ENCODE measurements around the gene FSHR.

The FSHR gene

DNA sequence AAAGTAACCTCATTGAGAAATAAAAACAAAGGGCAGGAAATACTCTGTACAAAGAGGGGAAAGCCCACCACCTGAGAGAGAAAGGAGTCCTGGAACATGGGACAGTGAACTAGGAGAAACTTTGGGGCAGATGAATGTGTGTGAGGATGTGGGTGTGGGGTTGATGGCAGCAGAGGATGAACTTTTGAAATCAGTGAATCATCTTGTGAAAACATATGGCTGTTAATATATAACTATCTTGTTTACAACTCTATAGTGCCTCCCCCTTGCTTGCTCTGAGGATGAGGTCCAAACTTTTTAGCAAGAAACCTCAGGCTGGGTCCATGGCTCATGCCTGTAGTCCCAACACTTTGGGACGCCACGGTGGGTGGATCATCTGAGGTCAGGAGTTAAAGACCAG lies 227.0 kb downstream of the FSHR start (continued):
- TF ChIP-seq PPARA (CRISPR knock-in tag; IDR thresholded peaks at IDR 0.05; ENCODE audit: borderline replicate concordance) (no peak), TCF4 (CRISPR knock-in tag; IDR thresholded peaks at IDR 0.05; ENCODE audit: borderline replicate concordance) (no peak), ZNF70 (CRISPR knock-in tag; IDR thresholded peaks at IDR 0.05) (no peak), ZNF565 (CRISPR knock-in tag; conservative IDR thresholded peaks at IDR 0.05; ENCODE audit: low read depth) (no peak), BACH2 (CRISPR knock-in tag; IDR thresholded peaks at IDR 0.05; ENCODE audit: borderline replicate concordance) (no peak), ESRRG (CRISPR knock-in tag; IDR thresholded peaks at IDR 0.05) (no peak), GLIS3 (CRISPR knock-in tag; IDR thresholded peaks at IDR 0.05) (no peak), SNAI2 (CRISPR knock-in tag; IDR thresholded peaks at IDR 0.05) (no peak)
- TF ChIP-seq, protein P1, sequence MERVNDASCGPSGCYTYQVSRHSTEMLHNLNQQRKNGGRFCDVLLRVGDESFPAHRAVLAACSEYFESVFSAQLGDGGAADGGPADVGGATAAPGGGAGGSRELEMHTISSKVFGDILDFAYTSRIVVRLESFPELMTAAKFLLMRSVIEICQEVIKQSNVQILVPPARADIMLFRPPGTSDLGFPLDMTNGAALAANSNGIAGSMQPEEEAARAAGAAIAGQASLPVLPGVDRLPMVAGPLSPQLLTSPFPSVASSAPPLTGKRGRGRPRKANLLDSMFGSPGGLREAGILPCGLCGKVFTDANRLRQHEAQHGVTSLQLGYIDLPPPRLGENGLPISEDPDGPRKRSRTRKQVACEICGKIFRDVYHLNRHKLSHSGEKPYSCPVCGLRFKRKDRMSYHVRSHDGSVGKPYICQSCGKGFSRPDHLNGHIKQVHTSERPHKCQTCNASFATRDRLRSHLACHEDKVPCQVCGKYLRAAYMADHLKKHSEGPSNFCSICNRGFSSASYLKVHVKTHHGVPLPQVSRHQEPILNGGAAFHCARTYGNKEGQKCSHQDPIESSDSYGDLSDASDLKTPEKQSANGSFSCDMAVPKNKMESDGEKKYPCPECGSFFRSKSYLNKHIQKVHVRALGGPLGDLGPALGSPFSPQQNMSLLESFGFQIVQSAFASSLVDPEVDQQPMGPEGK (CRISPR knock-in tag; IDR thresholded peaks at IDR 0.05; ENCODE audit: borderline replicate concordance), result no peak

DNA sequence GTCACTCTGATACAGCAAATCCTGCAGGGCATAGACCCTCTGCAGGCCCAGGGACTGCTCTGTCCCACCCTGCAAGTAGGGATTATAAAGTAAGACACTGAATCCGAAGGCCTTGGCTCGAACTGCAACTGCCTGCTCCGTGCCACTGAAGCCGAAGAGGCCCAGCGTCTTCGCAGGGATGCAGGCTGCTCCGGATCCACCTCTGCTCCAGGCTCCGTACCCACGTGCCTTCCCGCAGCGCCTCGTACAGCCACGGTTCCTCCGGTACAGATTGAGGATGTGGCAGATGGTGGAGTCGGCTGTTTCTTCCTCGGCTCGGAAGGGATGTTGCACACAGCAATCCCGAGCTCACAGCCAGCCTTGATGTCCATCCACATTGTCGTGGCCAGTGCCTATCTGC lies 238.4 kb downstream of the FSHR start:
- TF ChIP-seq ESRRG (CRISPR knock-in tag; IDR thresholded peaks at IDR 0.05) (no peak), ZFP30 (CRISPR knock-in tag; IDR thresholded peaks at IDR 0.05) (no peak), BACH2 (CRISPR knock-in tag; IDR thresholded peaks at IDR 0.05; ENCODE audit: borderline replicate concordance) (no peak), ZFP3 (CRISPR knock-in tag; IDR thresholded peaks at IDR 0.05) (no peak), GLIS3 (CRISPR knock-in tag; IDR thresholded peaks at IDR 0.05) (no peak), CSDC2 (CRISPR knock-in tag; IDR thresholded peaks at IDR 0.05) (no peak), ISL1 (CRISPR knock-in tag; IDR thresholded peaks at IDR 0.05) (no peak), OSR1 (CRISPR knock-in tag; IDR thresholded peaks at IDR 0.05) (no peak), ARNTL (CRISPR knock-in tag; IDR thresholded peaks at IDR 0.05; ENCODE audit: borderline replicate concordance, low read depth) (no peak), ZC3H10 (CRISPR knock-in tag; IDR thresholded peaks at IDR 0.05) (no peak), RARB (CRISPR knock-in tag; IDR thresholded peaks at IDR 0.05) (no peak), ZNF8 (CRISPR knock-in tag; IDR thresholded peaks at IDR 0.05) (no peak), ZNF70 (CRISPR knock-in tag; IDR thresholded peaks at IDR 0.05) (no peak)
- TF ChIP-seq, protein P1 (CRISPR knock-in tag; IDR thresholded peaks at IDR 0.05; ENCODE audit: borderline replicate concordance), result no peak
- TF ChIP-seq, protein P2, sequence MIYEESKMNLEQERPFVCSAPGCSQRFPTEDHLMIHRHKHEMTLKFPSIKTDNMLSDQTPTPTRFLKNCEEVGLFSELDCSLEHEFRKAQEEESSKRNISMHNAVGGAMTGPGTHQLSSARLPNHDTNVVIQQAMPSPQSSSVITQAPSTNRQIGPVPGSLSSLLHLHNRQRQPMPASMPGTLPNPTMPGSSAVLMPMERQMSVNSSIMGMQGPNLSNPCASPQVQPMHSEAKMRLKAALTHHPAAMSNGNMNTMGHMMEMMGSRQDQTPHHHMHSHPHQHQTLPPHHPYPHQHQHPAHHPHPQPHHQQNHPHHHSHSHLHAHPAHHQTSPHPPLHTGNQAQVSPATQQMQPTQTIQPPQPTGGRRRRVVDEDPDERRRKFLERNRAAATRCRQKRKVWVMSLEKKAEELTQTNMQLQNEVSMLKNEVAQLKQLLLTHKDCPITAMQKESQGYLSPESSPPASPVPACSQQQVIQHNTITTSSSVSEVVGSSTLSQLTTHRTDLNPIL (CRISPR knock-in tag; IDR thresholded peaks at IDR 0.05; ENCODE audit: low read depth), result no peak
- TF ChIP-seq, protein P3, sequence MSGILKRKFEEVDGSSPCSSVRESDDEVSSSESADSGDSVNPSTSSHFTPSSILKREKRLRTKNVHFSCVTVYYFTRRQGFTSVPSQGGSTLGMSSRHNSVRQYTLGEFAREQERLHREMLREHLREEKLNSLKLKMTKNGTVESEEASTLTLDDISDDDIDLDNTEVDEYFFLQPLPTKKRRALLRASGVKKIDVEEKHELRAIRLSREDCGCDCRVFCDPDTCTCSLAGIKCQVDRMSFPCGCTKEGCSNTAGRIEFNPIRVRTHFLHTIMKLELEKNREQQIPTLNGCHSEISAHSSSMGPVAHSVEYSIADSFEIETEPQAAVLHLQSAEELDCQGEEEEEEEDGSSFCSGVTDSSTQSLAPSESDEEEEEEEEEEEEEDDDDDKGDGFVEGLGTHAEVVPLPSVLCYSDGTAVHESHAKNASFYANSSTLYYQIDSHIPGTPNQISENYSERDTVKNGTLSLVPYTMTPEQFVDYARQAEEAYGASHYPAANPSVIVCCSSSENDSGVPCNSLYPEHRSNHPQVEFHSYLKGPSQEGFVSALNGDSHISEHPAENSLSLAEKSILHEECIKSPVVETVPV (CRISPR knock-in tag; IDR thresholded peaks at IDR 0.05), result no peak

DNA sequence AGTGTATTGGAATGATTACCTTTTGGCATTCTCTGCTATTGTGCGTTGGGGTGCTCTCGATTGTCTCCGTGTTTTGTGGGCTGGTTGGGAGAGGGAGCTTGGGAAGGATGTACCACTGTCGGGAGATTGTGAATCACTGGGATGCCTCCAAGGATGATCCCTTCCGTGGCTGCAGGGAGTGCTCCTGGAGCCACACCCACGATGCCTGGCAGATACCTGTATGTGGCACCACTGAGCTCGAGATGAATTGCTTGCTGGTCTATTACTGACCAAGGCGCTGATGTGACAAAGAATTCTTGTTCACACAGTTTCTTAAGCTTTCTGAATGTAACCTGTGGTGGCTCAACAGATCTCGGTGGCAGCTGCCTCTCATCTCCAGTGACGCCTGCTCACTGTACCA lies 239.1 kb downstream of the FSHR start:
- ATAC-seq, result no peak
- TF ChIP-seq, protein P4, sequence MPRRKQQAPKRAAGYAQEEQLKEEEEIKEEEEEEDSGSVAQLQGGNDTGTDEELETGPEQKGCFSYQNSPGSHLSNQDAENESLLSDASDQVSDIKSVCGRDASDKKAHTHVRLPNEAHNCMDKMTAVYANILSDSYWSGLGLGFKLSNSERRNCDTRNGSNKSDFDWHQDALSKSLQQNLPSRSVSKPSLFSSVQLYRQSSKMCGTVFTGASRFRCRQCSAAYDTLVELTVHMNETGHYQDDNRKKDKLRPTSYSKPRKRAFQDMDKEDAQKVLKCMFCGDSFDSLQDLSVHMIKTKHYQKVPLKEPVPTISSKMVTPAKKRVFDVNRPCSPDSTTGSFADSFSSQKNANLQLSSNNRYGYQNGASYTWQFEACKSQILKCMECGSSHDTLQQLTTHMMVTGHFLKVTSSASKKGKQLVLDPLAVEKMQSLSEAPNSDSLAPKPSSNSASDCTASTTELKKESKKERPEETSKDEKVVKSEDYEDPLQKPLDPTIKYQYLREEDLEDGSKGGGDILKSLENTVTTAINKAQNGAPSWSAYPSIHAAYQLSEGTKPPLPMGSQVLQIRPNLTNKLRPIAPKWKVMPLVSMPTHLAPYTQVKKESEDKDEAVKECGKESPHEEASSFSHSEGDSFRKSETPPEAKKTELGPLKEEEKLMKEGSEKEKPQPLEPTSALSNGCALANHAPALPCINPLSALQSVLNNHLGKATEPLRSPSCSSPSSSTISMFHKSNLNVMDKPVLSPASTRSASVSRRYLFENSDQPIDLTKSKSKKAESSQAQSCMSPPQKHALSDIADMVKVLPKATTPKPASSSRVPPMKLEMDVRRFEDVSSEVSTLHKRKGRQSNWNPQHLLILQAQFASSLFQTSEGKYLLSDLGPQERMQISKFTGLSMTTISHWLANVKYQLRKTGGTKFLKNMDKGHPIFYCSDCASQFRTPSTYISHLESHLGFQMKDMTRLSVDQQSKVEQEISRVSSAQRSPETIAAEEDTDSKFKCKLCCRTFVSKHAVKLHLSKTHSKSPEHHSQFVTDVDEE (CRISPR knock-in tag; IDR thresholded peaks at IDR 0.05), result no peak
- no peak for TF ChIP-seq SNAI2 (CRISPR knock-in tag; IDR thresholded peaks at IDR 0.05)
- no peak for TF ChIP-seq TOX (CRISPR knock-in tag; IDR thresholded peaks at IDR 0.05; ENCODE audit: borderline replicate concordance)
- TF ChIP-seq, protein P3 (CRISPR knock-in tag; IDR thresholded peaks at IDR 0.05), result no peak
- TF ChIP-seq, protein P5, sequence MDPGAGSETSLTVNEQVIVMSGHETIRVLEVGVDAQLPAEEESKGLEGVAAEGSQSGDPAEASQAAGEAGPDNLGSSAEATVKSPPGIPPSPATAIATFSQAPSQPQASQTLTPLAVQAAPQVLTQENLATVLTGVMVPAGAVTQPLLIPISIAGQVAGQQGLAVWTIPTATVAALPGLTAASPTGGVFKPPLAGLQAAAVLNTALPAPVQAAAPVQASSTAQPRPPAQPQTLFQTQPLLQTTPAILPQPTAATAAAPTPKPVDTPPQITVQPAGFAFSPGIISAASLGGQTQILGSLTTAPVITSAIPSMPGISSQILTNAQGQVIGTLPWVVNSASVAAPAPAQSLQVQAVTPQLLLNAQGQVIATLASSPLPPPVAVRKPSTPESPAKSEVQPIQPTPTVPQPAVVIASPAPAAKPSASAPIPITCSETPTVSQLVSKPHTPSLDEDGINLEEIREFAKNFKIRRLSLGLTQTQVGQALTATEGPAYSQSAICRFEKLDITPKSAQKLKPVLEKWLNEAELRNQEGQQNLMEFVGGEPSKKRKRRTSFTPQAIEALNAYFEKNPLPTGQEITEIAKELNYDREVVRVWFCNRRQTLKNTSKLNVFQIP (CRISPR knock-in tag; IDR thresholded peaks at IDR 0.05; ENCODE audit: borderline replicate concordance, low read depth), result no peak
- no peak for TF ChIP-seq TCF4 (CRISPR knock-in tag; IDR thresholded peaks at IDR 0.05; ENCODE audit: borderline replicate concordance)
- TF ChIP-seq BACH2 (CRISPR knock-in tag; IDR thresholded peaks at IDR 0.05; ENCODE audit: borderline replicate concordance), result no peak
- TF ChIP-seq ISL1 (CRISPR knock-in tag; IDR thresholded peaks at IDR 0.05), result no peak
- no peak for TF ChIP-seq OSR1 (CRISPR knock-in tag; IDR thresholded peaks at IDR 0.05)
- no peak for TF ChIP-seq RARB (CRISPR knock-in tag; IDR thresholded peaks at IDR 0.05)
- TF ChIP-seq, protein P1 (CRISPR knock-in tag; IDR thresholded peaks at IDR 0.05; ENCODE audit: borderline replicate concordance), result no peak
- TF ChIP-seq ESRRG (CRISPR knock-in tag; IDR thresholded peaks at IDR 0.05), result no peak
- no peak for TF ChIP-seq ARNTL (CRISPR knock-in tag; IDR thresholded peaks at IDR 0.05; ENCODE audit: borderline replicate concordance, low read depth)
- TF ChIP-seq CSDC2 (CRISPR knock-in tag; IDR thresholded peaks at IDR 0.05), result no peak

More for the DNA sequence above, 238.4 kb downstream of the FSHR start:
- no peak for ATAC-seq

Measured in SK-N-SH treated with all-trans-retinoic acid at 6 μM for 48 hours (cell line).